Kidney (tissue), 14 donors: Measurements from ENCODE around the gene RRAS2. TPM values are rescaled to one million over a fixed set of nuclear protein-coding genes. Genes with fewer than 3 reads are reported as not detected.

Experiments
- DNase-seq, 5 donors: peaks; one replicate each; pipeline ENCODE4 v3.0.0-alpha.2; 2013 to 2020
- FAIRE-seq: peaks from 2 replicates; lab custom pipeline; 2012; peaks lifted over from hg19 to GRCh38; lab: Jason Lieb, UNC
- H3K27ac ChIP-seq, 2 donors: one replicate each; pipeline ENCODE4 v1.7.0; 2013; ENCODE audit warnings: low read depth in 2 of 2, low read length in 2 of 2, inconsistent platforms in 1 of 2
- H3K27me3 ChIP-seq: one replicate; pipeline ENCODE4 v1.7.1; 2013; ENCODE audit warnings: low read length, inconsistent platforms; ENCODE audit not compliant: control insufficient read depth, insufficient read depth
- H3K36me3 ChIP-seq, 3 donors: one replicate each; pipeline versions ENCODE4 v1.7.0 to v1.7.1; 2013; ENCODE audit warnings: low read length in 3 of 3, control low read depth in 1 of 3, inconsistent platforms in 1 of 3; ENCODE audit not compliant: insufficient read depth in 3 of 3, control insufficient read depth in 2 of 3
- H3K4me1 ChIP-seq, 3 donors: one replicate each; pipeline versions ENCODE4 v1.7.0 to v1.7.1; 2013; ENCODE audit warnings: low read length in 3 of 3, inconsistent platforms in 1 of 3, low read depth in 1 of 3; ENCODE audit not compliant: control insufficient read depth in 2 of 3, insufficient read depth in 2 of 3
- H3K4me3 ChIP-seq, 3 donors: one replicate each; pipeline versions ENCODE4 v1.7.0 to v1.8.1; 2013; ENCODE audit warnings: low read length in 3 of 3, control low read depth in 1 of 3, inconsistent platforms in 1 of 3
- H3K9ac ChIP-seq, 3 donors: one replicate each; pipeline versions ENCODE4 v1.7.0 to v1.7.1; 2013; ENCODE audit warnings: low read length in 3 of 3, control low read depth in 1 of 3, inconsistent platforms in 1 of 3
- H3K9me3 ChIP-seq, 3 donors: one replicate each; pipeline versions ENCODE4 v1.7.0 to v1.7.1; 2013; ENCODE audit warnings: low read length in 3 of 3, control low read depth in 1 of 3, inconsistent platforms in 1 of 3; ENCODE audit not compliant: control insufficient read depth in 2 of 3, insufficient read depth in 1 of 3
- intact Hi-C: fragments of 100-400 bp; cut with DNase I; formaldehyde crosslinking; loops from one replicate; pipeline ENCODE4 v1.11.1; 2022
- polyA plus RNA-seq: library from polyadenylated mRNA; stranded (reverse); fragments of 350-450 nt; fragmentation: Illumina TruSeq; extraction: RNeasy Lipid Tissue Mini Kit (QIAGEN cat#74804); gene quantifications from one replicate; pipeline ENCODE4 v1.2.3, GENCODE V29; 2014; ENCODE audit warnings: low read depth, low replicate concordance; ENCODE audit not compliant: insufficient read depth
- total RNA-seq: library from RNA; stranded (reverse); fragmentation: NEBNext Ultra II Directional; extraction: Animal tissue kit (Norgen Biotek cat#: 25700); gene quantifications from one replicate; pipeline ENCODE4 v1.2.1, GENCODE V29; 2021
- TF ChIP-seq, protein P1 (sequence below): IDR thresholded peaks from 3 replicates; pipeline ENCODE4 v1.5.1; 2012; ENCODE audit warnings: mild to moderate bottlenecking, moderate library complexity, borderline replicate concordance; ENCODE audit not compliant: insufficient read depth; ENCODE audit errors: extremely low read depth
- donor health status: control.
- donor health status: control.
- donor health status: control.
- donor health status: control.
- donor health status: control.
- donor health status: DM: yes; HTN: yes; CAD: no.
- donor health status: Normal renal cell carcinoma (clear cell type).

The RRAS2 gene
- total and polyA plus RNA-seq, 2 donors from 2014 or later: 23.3 to 33.2 TPM

DNA sequence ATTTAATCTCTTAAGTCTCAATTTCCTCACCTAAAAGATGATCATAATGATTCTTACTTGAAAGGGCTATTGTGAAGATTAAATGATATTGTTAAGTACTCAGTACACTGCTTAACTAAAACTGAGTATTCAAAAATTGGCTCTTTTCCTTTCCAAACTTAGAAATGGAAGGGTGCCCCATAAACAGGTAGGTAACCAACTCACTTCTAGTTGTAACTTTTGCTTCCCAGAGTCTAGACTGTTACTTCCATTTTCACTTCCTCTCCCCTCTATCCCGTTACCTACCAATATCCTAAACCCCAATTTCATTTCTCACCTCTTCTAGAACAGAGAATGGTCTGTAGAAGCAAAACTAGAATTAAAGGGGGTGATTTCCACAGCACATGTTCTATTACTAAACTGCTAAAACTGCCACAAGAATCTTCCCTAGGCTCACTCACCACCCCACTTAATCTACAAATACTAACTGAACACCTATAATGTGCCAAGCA lies 50.0 kb downstream of the RRAS2 start:
- H3K4me3 ChIP-seq: no peak overlapping the region
- no peak overlapping the region for H3K27ac ChIP-seq
- TF ChIP-seq, protein P1, sequence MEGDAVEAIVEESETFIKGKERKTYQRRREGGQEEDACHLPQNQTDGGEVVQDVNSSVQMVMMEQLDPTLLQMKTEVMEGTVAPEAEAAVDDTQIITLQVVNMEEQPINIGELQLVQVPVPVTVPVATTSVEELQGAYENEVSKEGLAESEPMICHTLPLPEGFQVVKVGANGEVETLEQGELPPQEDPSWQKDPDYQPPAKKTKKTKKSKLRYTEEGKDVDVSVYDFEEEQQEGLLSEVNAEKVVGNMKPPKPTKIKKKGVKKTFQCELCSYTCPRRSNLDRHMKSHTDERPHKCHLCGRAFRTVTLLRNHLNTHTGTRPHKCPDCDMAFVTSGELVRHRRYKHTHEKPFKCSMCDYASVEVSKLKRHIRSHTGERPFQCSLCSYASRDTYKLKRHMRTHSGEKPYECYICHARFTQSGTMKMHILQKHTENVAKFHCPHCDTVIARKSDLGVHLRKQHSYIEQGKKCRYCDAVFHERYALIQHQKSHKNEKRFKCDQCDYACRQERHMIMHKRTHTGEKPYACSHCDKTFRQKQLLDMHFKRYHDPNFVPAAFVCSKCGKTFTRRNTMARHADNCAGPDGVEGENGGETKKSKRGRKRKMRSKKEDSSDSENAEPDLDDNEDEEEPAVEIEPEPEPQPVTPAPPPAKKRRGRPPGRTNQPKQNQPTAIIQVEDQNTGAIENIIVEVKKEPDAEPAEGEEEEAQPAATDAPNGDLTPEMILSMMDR: no peak
- H3K9ac ChIP-seq: no peak overlapping the region
- FAIRE-seq (no peak), DNase-seq (no peak)
- peaks cover 0 to 11% (median 7%) of the 10 kb centered on the region in 3 donors for H3K4me1 ChIP-seq
- no peaks in the 10 kb centered on the region for H3K9me3 ChIP-seq
- no peaks in the 10 kb centered on the region for H3K36me3 ChIP-seq
- H3K27me3 ChIP-seq: no peaks in the 10 kb centered on the region
- intact Hi-C loops: no loop called here

DNA sequence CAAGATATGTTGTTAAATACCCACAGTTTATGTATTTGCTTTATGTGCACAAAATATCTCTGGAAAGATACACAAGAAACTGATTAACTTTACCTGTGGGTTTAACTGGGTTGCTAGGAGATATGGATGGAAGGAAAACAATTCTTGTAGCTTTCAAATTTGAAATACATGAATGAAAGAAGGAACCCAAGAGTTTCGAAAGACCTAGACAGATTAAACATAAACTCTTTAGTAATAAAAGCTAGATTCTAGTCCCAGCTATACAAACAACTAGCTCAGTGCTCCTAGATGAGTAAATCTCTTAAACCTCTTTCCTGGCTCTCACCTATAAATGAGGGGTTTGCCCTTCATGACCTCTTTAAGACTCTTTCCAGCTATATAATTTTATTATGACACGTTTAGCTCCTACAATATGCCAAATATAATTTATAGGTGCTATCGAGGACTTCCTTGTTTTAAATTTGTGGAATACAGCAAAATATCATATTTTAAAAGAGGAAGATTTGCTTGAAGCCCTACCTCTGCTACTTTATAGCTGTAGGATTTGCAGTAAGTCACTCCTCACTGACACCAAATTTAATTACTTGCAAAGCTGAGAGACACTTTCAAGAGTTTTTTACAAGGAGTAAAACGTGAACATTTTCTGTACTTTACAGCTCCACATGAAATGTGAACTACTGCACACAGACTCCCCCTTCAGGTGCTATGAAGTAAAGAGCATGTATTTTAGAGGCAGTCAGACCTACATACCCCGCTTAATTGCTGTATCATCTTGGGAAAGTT lies 50.7 kb downstream of the RRAS2 start:
- Histone ChIP-seq H3K27me3 (no peaks in the 10 kb centered on the region), H3K9me3 (no peaks in the 10 kb centered on the region), H3K36me3 (no peaks in the 10 kb centered on the region), H3K4me3 (peak overlapping the region in 1 of 3 donors; percentile 10), H3K9ac (no peak overlapping the region), H3K4me1 (peaks cover 0 to 11% (median 7%) of the 10 kb centered on the region in 3 donors), H3K27ac (no peak overlapping the region)
- DNase-seq: peak in 2 of 5 donors; percentile 62
- intact Hi-C loops: no loop called here
- no peak for FAIRE-seq
- TF ChIP-seq, protein P1: peak; percentile 42

DNA sequence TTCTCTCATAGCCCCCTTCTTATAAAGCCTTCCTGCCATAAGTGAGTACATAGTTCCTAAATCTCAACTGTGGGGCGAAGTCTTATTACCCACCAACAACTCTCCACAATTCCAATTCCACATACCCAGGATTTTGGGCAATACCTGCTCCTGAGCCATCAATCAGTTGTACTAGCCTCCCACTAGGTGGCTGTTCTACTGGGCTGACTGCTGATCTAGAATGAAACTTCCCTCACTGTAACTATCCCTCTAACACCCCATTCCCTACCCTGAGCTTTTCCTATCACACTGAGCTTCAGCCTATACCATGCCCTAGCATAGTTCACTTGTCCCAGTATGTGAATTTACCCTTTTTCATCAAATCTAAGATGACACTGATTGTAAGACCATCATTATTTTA lies 52.5 kb downstream of the RRAS2 start:
- Histone ChIP-seq H3K4me1 (peaks cover 0 to 11% (median 7%) of the 10 kb centered on the region in 3 donors), H3K4me3 (no peak overlapping the region), H3K9me3 (no peaks in the 10 kb centered on the region), H3K27ac (no peak overlapping the region), H3K27me3 (no peaks in the 10 kb centered on the region), H3K9ac (no peak overlapping the region), H3K36me3 (no peaks in the 10 kb centered on the region)
- TF ChIP-seq, protein P1: no peak
- no peak for FAIRE-seq
- intact Hi-C loops: no loop called here
- no peak for DNase-seq
